K562 (cell line): ENCODE data around the gene PRDM16. TPM values are rescaled to one million over a fixed set of nuclear protein-coding genes. Genes with fewer than 3 reads are reported as not detected.

Experiments used
- ATAC-seq: fragments of 200-7000 bp; cut with Tn5 transposase; 3 replicates; pipeline ENCODE4 v1.9.1; 2020; ENCODE audit warnings: moderate library complexity
- BruUV-seq: library from RNA; stranded (reverse); fragments of 400-500 nt; replicated peaks from 2 replicates; lab custom pipeline; 2021; lab: Mats Ljungman, UMichigan
- CTCF ChIA-PET: fragments of 300-600 bp; formaldehyde crosslinking; extraction: SDS; loops from one replicate; lab custom pipeline; 2021; ENCODE audit warnings: low intra/inter-chr PET ratio; lab: Yijun Ruan, JAX
- POLR2A ChIA-PET: fragments of 300-600, 350-650 bp; sonication (Branson Sonifier 250); formaldehyde crosslinking; extraction: SDS; loops from one replicate; lab custom pipeline; 2021; ENCODE audit warnings: antibody characterized with exemption, inconsistent platforms; lab: Yijun Ruan, JAX
- DNase-seq, 4 experiments: peaks; one replicate each; pipeline versions ENCODE4 v3.0.0 to v3.0.0-alpha.2; 2011 to 2018; ENCODE audit warnings: low spot score in 3 of 4, mixed read lengths in 3 of 4; ENCODE audit errors: extremely low read depth in 1 of 4
- FAIRE-seq: peaks from 2 replicates; lab custom pipeline; 2011; peaks lifted over from hg19 to GRCh38; lab: Jason Lieb, UNC
- H2AFZ ChIP-seq: 2 replicates; pipeline ENCODE4 v1.6.0; 2011; ENCODE audit warnings: low read depth, low read length, control low read depth, inconsistent platforms
- H3K27ac ChIP-seq: fragments of 200-600 bp; 3 replicates; pipeline ENCODE4 v1.8.0; 2011; ENCODE audit warnings: low read depth, mild to moderate bottlenecking, control low read depth, inconsistent platforms, low read length, moderate library complexity, mixed read lengths; ENCODE audit errors: extremely low read depth
- H3K27me3 ChIP-seq, 2 experiments: fragments of 300-600 bp in 1 of 2; 2 replicates in 1 of 2; 3 replicates in 1 of 2; pipeline versions ENCODE4 v1.6.0 to v1.8.0; 2011; ENCODE audit warnings: inconsistent platforms in 2 of 2, low read length in 2 of 2, mild to moderate bottlenecking in 1 of 2, mixed read lengths in 1 of 2, moderate library complexity in 1 of 2; ENCODE audit not compliant: control insufficient read depth in 2 of 2, insufficient read depth in 2 of 2
- H3K36me3 ChIP-seq: fragments of 300-600 bp; 3 replicates; pipeline ENCODE4 v1.8.0; 2011; ENCODE audit warnings: mild to moderate bottlenecking, low read length, inconsistent platforms; ENCODE audit not compliant: control insufficient read depth, insufficient read depth
- H3K4me1 ChIP-seq, 2 experiments: fragments of 200-600 bp in 1 of 2; replicated peaks in 1 of 2; 2 replicates in 1 of 2; 3 replicates in 1 of 2; pipeline versions ENCODE4 v1.5.1 to v1.8.0; 2011; ENCODE audit warnings: inconsistent platforms in 2 of 2, low read length in 2 of 2, mild to moderate bottlenecking in 1 of 2, mixed read lengths in 1 of 2, moderate library complexity in 1 of 2; ENCODE audit not compliant: control insufficient read depth in 2 of 2, insufficient read depth in 2 of 2
- H3K4me2 ChIP-seq: 2 replicates; pipeline ENCODE4 v1.6.1; 2011; ENCODE audit warnings: low read length, control low read depth, inconsistent platforms, mixed read lengths; ENCODE audit not compliant: insufficient read depth
- H3K4me3 ChIP-seq: fragments of 200-600 bp; sonication (generic), shearing (Covaris generic); 2 replicates; pipeline ENCODE4 v1.5.1; 2016; ENCODE audit warnings: control low read depth, inconsistent platforms
- H3K79me2 ChIP-seq: fragments of 200-600 bp; 3 replicates; pipeline ENCODE4 v1.8.0; 2011; ENCODE audit warnings: low read length, inconsistent platforms; ENCODE audit not compliant: control insufficient read depth, insufficient read depth
- H3K9ac ChIP-seq, 2 experiments: 2 replicates each; pipeline versions ENCODE4 v1.6.0 to v1.6.1; 2011; ENCODE audit warnings: low read depth in 2 of 2, low read length in 2 of 2, control low read depth in 1 of 2, inconsistent platforms in 1 of 2, mild to moderate bottlenecking in 1 of 2, mixed read lengths in 1 of 2; ENCODE audit not compliant: insufficient read depth in 1 of 2
- H3K9me1 ChIP-seq: one replicate; pipeline ENCODE4 v1.6.0; 2011; ENCODE audit warnings: inconsistent platforms, mild to moderate bottlenecking, low read length, moderate library complexity; ENCODE audit not compliant: control insufficient read depth, insufficient read depth
- H3K9me3 ChIP-seq: replicated peaks from 2 replicates; pipeline ENCODE4 v1.5.1; 2011; ENCODE audit warnings: low read depth, low read length, inconsistent platforms; ENCODE audit not compliant: control insufficient read depth, insufficient read depth
- H4K20me1 ChIP-seq: replicated peaks from 2 replicates; pipeline ENCODE4 v1.6.1; 2011; ENCODE audit warnings: low read length, inconsistent platforms, mixed read lengths; ENCODE audit not compliant: control insufficient read depth, insufficient read depth
- ARID2 ChIP-seq: fragments of 450-650 bp; IDR thresholded peaks from 2 replicates; pipeline ENCODE4 v1.6.1; 2017; ENCODE audit warnings: antibody characterized with exemption, mild to moderate bottlenecking
- BRD9 ChIP-seq: fragments of 450-650 bp; IDR thresholded peaks from 2 replicates; pipeline ENCODE4 v1.6.1; 2018; ENCODE audit warnings: low read depth; ENCODE audit not compliant: partially characterized antibody
- CXXC5 ChIP-seq: fragments of 250-450 bp; sonication (Bioruptor Pico); IDR thresholded peaks from 2 replicates; pipeline ENCODE4 v1.8.0; 2022; ENCODE audit warnings: inconsistent platforms, mild to moderate bottlenecking, moderate library complexity
- HIVEP1 ChIP-seq: fragments of 250-450 bp; sonication (Bioruptor Pico); IDR thresholded peaks from 2 replicates; pipeline ENCODE4 v1.4.0; 2020; ENCODE audit warnings: mild to moderate bottlenecking
- HOXB6 ChIP-seq: fragments of 250-450 bp; sonication (Bioruptor Pico); IDR thresholded peaks from 2 replicates; pipeline ENCODE4 v1.5.1; 2022; ENCODE audit warnings: mild to moderate bottlenecking, borderline replicate concordance
- MTA3 ChIP-seq: fragments of 450-650 bp; formaldehyde crosslinking; IDR thresholded peaks from 2 replicates; pipeline ENCODE4 v1.6.1; 2017; ENCODE audit warnings: mild to moderate bottlenecking, borderline replicate concordance
- NBN ChIP-seq: fragments of 450-650 bp; IDR thresholded peaks from 2 replicates; pipeline ENCODE4 v1.6.1; 2016; ENCODE audit warnings: low read depth, mild to moderate bottlenecking
- NELFE ChIP-seq: IDR thresholded peaks from 2 replicates; pipeline ENCODE4 v1.6.1; 2011; ENCODE audit warnings: mild to moderate bottlenecking; ENCODE audit not compliant: insufficient read depth, insufficient read length
- RBM34 ChIP-seq: fragments of 200-400 bp; formaldehyde crosslinking; IDR thresholded peaks from 2 replicates; pipeline ENCODE4 v1.6.1; 2018; ENCODE audit warnings: low read length, borderline replicate concordance; ENCODE audit not compliant: insufficient read depth
- SMAD4 ChIP-seq: fragments of 250-450 bp; sonication (Bioruptor Pico); conservative IDR thresholded peaks from 2 replicates; pipeline ENCODE4 v1.8.0; 2021; ENCODE audit warnings: inconsistent platforms, mild to moderate bottlenecking, moderate library complexity
- TOE1 ChIP-seq, 2 experiments: fragments of 450-650 bp in 1 of 2; sonication (generic) in 1 of 2; formaldehyde crosslinking in 1 of 2; IDR thresholded peaks; 2 replicates each; pipeline versions ENCODE4 v1.7.1 to v1.8.0; 2016 to 2022; ENCODE audit warnings: borderline replicate concordance in 2 of 2, mild to moderate bottlenecking in 2 of 2, antibody characterized with exemption in 1 of 2, inconsistent platforms in 1 of 2, low read depth in 1 of 2, missing genetic modification reagents in 1 of 2, moderate library complexity in 1 of 2
- ZKSCAN8 ChIP-seq: fragments of 200-800 bp; sonication (Bioruptor generic); IDR thresholded peaks from 2 replicates; pipeline ENCODE4 v1.6.1; 2016; ENCODE audit warnings: missing genetic modification characterization, missing compliant biosample characterization
- ZNF830 ChIP-seq: fragments of 250-450 bp; sonication (Bioruptor Pico); IDR thresholded peaks from 2 replicates; pipeline ENCODE4 v1.5.0; 2021; ENCODE audit warnings: mild to moderate bottlenecking
- WGBS: fragments of 100-300 bp; shearing (Covaris generic); methylation state at CpG from one replicate; pipeline ENCODE4 v1.1.6; 2016; ENCODE audit warnings: low coverage, mixed read lengths; ENCODE audit not compliant: insufficient coverage; ENCODE audit errors: missing lambda C conversion rate; 5-methylcytosine and 5-hydroxymethylcytosine counted together
- in situ Hi-C: fragments of 300-500 bp; cut with MboI; formaldehyde crosslinking; loops from 4 replicates; pipeline ENCODE4 v1.15.0; 2018; ENCODE audit warnings: inconsistent platforms, mixed read lengths
- intact Hi-C: fragments of 100-400 bp; cut with micrococcal nuclease; formaldehyde crosslinking; loops from 2 replicates; pipeline ENCODE4 v1.14.2; 2022
- polyA plus RNA-seq, 8 experiments: library from polyadenylated mRNA; depleted of rRNA in 4 of 8; stranded (reverse) in 5 of 8; unstranded in 3 of 8; fragments of >200 nt; fragmentation: Nextera tagmentation in 2 of 8; fragmentation: Illumina TruSeq in 1 of 8; extraction: Ambion mirVana in 2 of 8; extraction: Trizol in 1 of 8; gene quantifications; 2 replicates each; pipeline versions ENCODE4 v1.2.1 to v1.2.3, GENCODE V29; 2011 to 2014; ENCODE audit warnings: inconsistent platforms in 1 of 8, missing spikeins in 1 of 8
- total RNA-seq, 7 experiments: library from RNA; depleted of rRNA in 6 of 7; stranded (reverse); fragments of >200 nt in 6 of 7; fragmentation: Illumina TruSeq in 2 of 7; extraction: Trizol in 2 of 7; gene quantifications; 2 replicates each; pipeline versions ENCODE4 v1.2.1 to v1.2.3, GENCODE V29; 2011 to 2021; ENCODE audit warnings: low replicate concordance in 1 of 7

Gene PRDM16
- total and polyA plus RNA-seq, 9 of the 15 experiments (the other 6 are each of a cell fraction or from before 2014, with no cell fraction given), result 0.10 to 0.27 TPM; not detected in 7

- in situ Hi-C loops, result no loop called here
- peaks cover 7 to 25% of the 10 kb centered on the region in 2 experiments; a peak in 3 of 5 replicates for H3K27me3 ChIP-seq
- FAIRE-seq (no peak), ATAC-seq (no peak), DNase-seq (no peak)
- H3K9ac ChIP-seq, result no peak overlapping the region
- no peaks in the 10 kb centered on the region for H3K36me3 ChIP-seq
- no peak overlapping the region for H3K4me3 ChIP-seq
- no peak overlapping the region for H3K27ac ChIP-seq
- H3K9me3 ChIP-seq, result no peaks in the 10 kb centered on the region
- WGBS, result under 1% methylated on average over 12 of the region's 18 CpGs
- POLR2A ChIA-PET, result interaction anchor here (0.6 kb wide), 1 partner anchor 15 kb away, joined by 3 read pairs; no protein-coding TSS in a partner anchor
- CTCF ChIA-PET, result no interaction called here
- H3K4me1 ChIP-seq, result peaks cover 0 to 11% of the 10 kb centered on the region in 2 experiments; a peak in 1 of 5 replicates
- no peak overlapping the region for H3K4me2 ChIP-seq
- no peaks in the 10 kb centered on the region for H3K79me2 ChIP-seq
- no peaks in the 10 kb centered on the region for H4K20me1 ChIP-seq
- intact Hi-C loops, result no loop called here
- no TSS peak for BruUV-seq
- no peak for TF ChIP-seq HIVEP1 (CRISPR knock-in tag)
- no peak for TF ChIP-seq TOE1 (IDR thresholded peaks at IDR 0.05; ENCODE audit: borderline replicate concordance)
- TF ChIP-seq TOE1 (CRISPR knock-in tag; IDR thresholded peaks at IDR 0.05; ENCODE audit: borderline replicate concordance, low read depth), result no peak
- TF ChIP-seq NBN, result no peak
- no peak for TF ChIP-seq MTA3
- TF ChIP-seq ARID2, result no peak
- no peak for TF ChIP-seq NELFE
- no peak for TF ChIP-seq SMAD4
- TF ChIP-seq HOXB6 (CRISPR knock-in tag), result no peak
- no peak for TF ChIP-seq CXXC5 (CRISPR knock-in tag)
- no peak for TF ChIP-seq ZNF830
- no peak for TF ChIP-seq BRD9
- no peak for TF ChIP-seq RBM34
- TF ChIP-seq ZKSCAN8 (CRISPR knock-in tag), result no peak
- H3K9me1 ChIP-seq, result no peaks in the 10 kb centered on the region
- no peak overlapping the region for H2AFZ ChIP-seq
These were observed 47.1 kb downstream of the PRDM16 start for GRCh38 chr1:3116150-3116510.
